GM12878 (cell line): Measurements from ENCODE around the gene SCP2. TPM values are rescaled to one million over a fixed set of nuclear protein-coding genes. Genes with fewer than 3 reads are reported as not detected.

ENCODE experiments used
- ATAC-seq: fragments of 200-7000 bp; cut with Tn5 transposase; 3 replicates; pipeline ENCODE4 v1.9.1; 2020; ENCODE audit warnings: mild to moderate bottlenecking, moderate library complexity
- BruUV-seq: library from RNA; stranded (reverse); fragments of 400-500 nt; replicated peaks from 2 replicates; lab custom pipeline; 2021; lab: Mats Ljungman, UMichigan
- CTCF ChIA-PET: fragments of 300-600 bp; sonication (Branson Sonifier 250); formaldehyde crosslinking; extraction: SDS; loops from one replicate; lab custom pipeline; 2021; ENCODE audit warnings: inconsistent platforms; lab: Yijun Ruan, JAX
- POLR2A ChIA-PET: fragments of 350-600 bp; formaldehyde crosslinking; extraction: SDS; loops from one replicate; lab custom pipeline; 2021; ENCODE audit warnings: inconsistent platforms; lab: Charles Lee
- RAD21 ChIA-PET: fragments of 300-600 bp; sonication (Branson Sonifier 250); formaldehyde crosslinking; loops from one replicate; lab custom pipeline; 2023; ENCODE audit warnings: antibody characterized with exemption; ENCODE audit not compliant: unreplicated experiment; lab: Charles Lee
- SMC1A ChIA-PET: fragments of 300-600 bp; sonication (Branson Sonifier 250); formaldehyde crosslinking; loops from one replicate; lab custom pipeline; 2023; ENCODE audit not compliant: unreplicated experiment, uncharacterized antibody; lab: Charles Lee
- DNase-seq: peaks from one replicate; pipeline ENCODE4 v3.0.0-alpha.2; 2011; ENCODE audit warnings: low read depth, low spot score
- FAIRE-seq: peaks from 3 replicates; lab custom pipeline; 2011; peaks lifted over from hg19 to GRCh38; lab: Jason Lieb, UNC
- H2AFZ ChIP-seq: 2 replicates; pipeline ENCODE4 v1.6.0; 2011; ENCODE audit warnings: low read depth, low read length, control low read depth; ENCODE audit not compliant: control insufficient read depth
- H3K27ac ChIP-seq: 2 replicates; pipeline ENCODE4 v1.5.1; 2011; ENCODE audit warnings: control low read depth; ENCODE audit not compliant: control insufficient read depth, insufficient read depth
- H3K27me3 ChIP-seq, 2 experiments: replicated peaks in 1 of 2; 2 replicates each; pipeline versions ENCODE4 v1.6.0 to v1.6.1; 2011; ENCODE audit warnings: low read length in 1 of 2; ENCODE audit not compliant: control insufficient read depth in 2 of 2, insufficient read depth in 2 of 2
- H3K36me3 ChIP-seq, 2 experiments: 2 replicates each; pipeline ENCODE4 v1.5.1; 2011; ENCODE audit warnings: low read length in 1 of 2; ENCODE audit not compliant: control insufficient read depth in 2 of 2, insufficient read depth in 2 of 2
- H3K4me1 ChIP-seq: 2 replicates; pipeline ENCODE4 v1.6.1; 2011; ENCODE audit warnings: mild to moderate bottlenecking, low read length, moderate library complexity, mixed read lengths; ENCODE audit not compliant: control insufficient read depth, insufficient read depth
- H3K4me2 ChIP-seq: 2 replicates; pipeline ENCODE4 v1.6.0; 2011; ENCODE audit warnings: control low read depth; ENCODE audit not compliant: control insufficient read depth, insufficient read depth
- H3K4me3 ChIP-seq: fragments of 200-600 bp; sonication (generic); 2 replicates; pipeline ENCODE4 v1.5.1; 2016
- H3K79me2 ChIP-seq: 2 replicates; pipeline ENCODE4 v1.6.0; 2011; ENCODE audit warnings: low read length; ENCODE audit not compliant: control insufficient read depth, insufficient read depth
- H3K9ac ChIP-seq: 2 replicates; pipeline ENCODE4 v1.8.0; 2011; ENCODE audit warnings: low read length, control low read depth, mixed read lengths; ENCODE audit not compliant: control insufficient read depth, insufficient read depth
- H3K9me3 ChIP-seq: replicated peaks from 3 replicates; pipeline ENCODE4 v1.5.1; 2011; ENCODE audit warnings: mild to moderate bottlenecking, low read length; ENCODE audit not compliant: control insufficient read depth, insufficient read depth
- H4K20me1 ChIP-seq: 2 replicates; pipeline ENCODE4 v1.6.0; 2011; ENCODE audit not compliant: control insufficient read depth, insufficient read depth
- BCL11A ChIP-seq: IDR thresholded peaks from 2 replicates; pipeline ENCODE4 v1.6.1; 2011; ENCODE audit warnings: low read depth, low read length
- BHLHE40 ChIP-seq, 2 experiments: fragments of 450-650 bp in 1 of 2; IDR thresholded peaks; 2 replicates each; pipeline ENCODE4 v1.6.1; 2011 to 2017; ENCODE audit warnings: low read depth in 2 of 2, borderline replicate concordance in 1 of 2, improper control_type of control experiment in 1 of 2, low read length in 1 of 2, mild to moderate bottlenecking in 1 of 2
- E4F1 ChIP-seq: fragments of 450-650 bp; IDR thresholded peaks from 2 replicates; pipeline ENCODE4 v1.6.1; 2018; ENCODE audit warnings: borderline replicate concordance, mild to moderate bottlenecking; ENCODE audit not compliant: partially characterized antibody
- EED ChIP-seq: sonication (generic); IDR thresholded peaks from 2 replicates; pipeline ENCODE4 v1.6.1; 2016; ENCODE audit warnings: antibody characterized with exemption, low read depth
- FOXM1 ChIP-seq: IDR thresholded peaks from 2 replicates; pipeline ENCODE4 v1.6.1; 2012; ENCODE audit warnings: low read depth, mild to moderate bottlenecking, inconsistent platforms, low read length, moderate library complexity
- MTA3 ChIP-seq: IDR thresholded peaks from 2 replicates; pipeline ENCODE4 v1.6.1; 2012; ENCODE audit warnings: low read length, inconsistent platforms, borderline replicate concordance
- POLR2A ChIP-seq: IDR thresholded peaks from 2 replicates; pipeline ENCODE4 v1.6.1; 2011; ENCODE audit warnings: low read depth, mild to moderate bottlenecking, low read length
- RBBP5 ChIP-seq: fragments of 200-600 bp; sonication (generic); conservative IDR thresholded peaks from 2 replicates; pipeline ENCODE4 v1.6.1; 2016
- SREBF2 ChIP-seq: IDR thresholded peaks from 2 replicates; pipeline ENCODE4 v1.6.1; 2012; ENCODE audit warnings: mild to moderate bottlenecking, low read length
- TCF3 ChIP-seq: IDR thresholded peaks from 2 replicates; pipeline ENCODE4 v1.6.1; 2012; ENCODE audit warnings: low read depth, mild to moderate bottlenecking, low read length, borderline replicate concordance; ENCODE audit not compliant: insufficient read depth
- ZBED1 ChIP-seq: IDR thresholded peaks from 2 replicates; pipeline ENCODE4 v1.6.1; 2016; ENCODE audit warnings: borderline replicate concordance
- ZNF24 ChIP-seq: fragments of 450-650 bp; IDR thresholded peaks from 2 replicates; pipeline ENCODE4 v1.6.1; 2017; ENCODE audit warnings: antibody characterized with exemption, mild to moderate bottlenecking
- ZNF384 ChIP-seq: IDR thresholded peaks from 2 replicates; pipeline ENCODE4 v1.6.1; 2012; ENCODE audit warnings: low read depth, mild to moderate bottlenecking, low read length, improper control_type of control experiment, borderline replicate concordance
- WGBS: methylation state at CpG from one replicate; pipeline ENCODE4 v1.1.6; 2016; ENCODE audit warnings: low lambda C conversion rate; ENCODE audit not compliant: insufficient replicate concordance, insufficient coverage; ENCODE audit errors: missing lambda C conversion rate; 5-methylcytosine and 5-hydroxymethylcytosine counted together
- in situ Hi-C: fragments of 300-500 bp; cut with MboI; formaldehyde crosslinking; loops from 9 replicates; pipeline ENCODE4 v1.14.3; 2018; ENCODE audit warnings: mixed read lengths
- intact Hi-C: fragments of 100-400 bp; cut with micrococcal nuclease; formaldehyde crosslinking; loops from one replicate; pipeline ENCODE4 v1.14.2; 2022; ENCODE audit not compliant: unreplicated experiment
- polyA plus RNA-seq, 11 experiments: library from polyadenylated mRNA; depleted of rRNA in 4 of 11; unstranded in 6 of 11; stranded (reverse) in 5 of 11; fragments of >200 nt; fragmentation: Nextera tagmentation in 4 of 11; fragmentation: Illumina TruSeq in 1 of 11; extraction: Ambion mirVana in 4 of 11; extraction: Trizol in 1 of 11; gene quantifications; 1 replicate in 1 of 11; 2 replicates in 10 of 11; pipeline versions ENCODE4 v1.2.1 to v1.2.3, GENCODE V29; 2011 to 2016; ENCODE audit warnings: inconsistent platforms in 2 of 11, missing spikeins in 2 of 11, low read depth in 1 of 11
- total RNA-seq, 4 experiments: library from RNA; depleted of rRNA in 3 of 4; stranded (reverse); fragments of >200 nt in 3 of 4; fragmentation: Illumina TruSeq in 1 of 4; extraction: Trizol in 1 of 4; gene quantifications; 2 replicates each; pipeline versions ENCODE4 v1.2.1 to v1.2.3, GENCODE V29; 2013 to 2021

Gene SCP2
- total and polyA plus RNA-seq, 10 of the 15 experiments (the other 5 are each of a cell fraction or from before 2014, with no cell fraction given) = 74.3 to 327 (median 127) TPM

GRCh38 chr1:53015508-53015860, 88.4 kb downstream of the SCP2 start:
- peak overlapping the region; percentile 70 for H3K9ac ChIP-seq
- peaks cover 11% of the 10 kb centered on the region for H3K79me2 ChIP-seq
- H3K4me1 ChIP-seq = no peaks in the 10 kb centered on the region
- H3K4me2 ChIP-seq = peak overlapping the region; percentile 79
- H4K20me1 ChIP-seq = no peaks in the 10 kb centered on the region
- H2AFZ ChIP-seq = peak overlapping the region; percentile 82
- ATAC-seq (no peak), FAIRE-seq (no peak)
- H3K4me3 ChIP-seq = peak overlapping the region; percentile 68
- H3K27ac ChIP-seq = no peak overlapping the region; the same call in 1 of the 2 replicates
- SMC1A ChIA-PET = interaction anchor here (1.0 kb wide), 1 partner anchor 15 kb away, joined by 3 read pairs; no protein-coding TSS in a partner anchor
- intact Hi-C loops = no loop called here
- WGBS = 61% methylated on average over 3 of the region's 3 CpGs
- POLR2A ChIA-PET = no interaction called here
- no peaks in the 10 kb centered on the region for H3K27me3 ChIP-seq
- RAD21 ChIA-PET = interaction anchor here (1.1 to 1.8 kb wide), 3 partner anchors 94 to 240 kb away, joined by 3 to 5 read pairs (median 4); partner anchors contain the start of genes ECHDC2 and ZYG11A
- 0 out of 4 replicates have a peak, but pooled peaks cover 0 to 3% of the 10 kb centered on the region in 2 experiments for H3K36me3 ChIP-seq
- in situ Hi-C loops = no loop called here
- TF ChIP-seq FOXM1 (no peak), ZNF24 (no peak), BCL11A (no peak), POLR2A (no peak), RBBP5 (no peak), MTA3 (no peak), BHLHE40 (IDR thresholded peaks at IDR 0.05; ENCODE audit: borderline replicate concordance in 1 of 2, low read depth in 2 of 2, low read length in 1 of 2) (no peak), TCF3 (no peak), ZBED1 (no peak), EED (no peak), ZNF384 (no peak), E4F1 (no peak), SREBF2 (no peak)
- TF ChIP-seq, all 136 proteins: peak for 0
- H3K9me3 ChIP-seq = no peaks in the 10 kb centered on the region
- DNase-seq = no peak
- no TSS peak for BruUV-seq
- CTCF ChIA-PET = interaction anchor here (1.6 to 2.0 kb wide), 2 partner anchors 94 to 167 kb away, joined by 4 read pairs; partner anchors contain the start of gene ECHDC2
